ENCODE data around the gene AMBN.

AMBN gene

GRCh38 chr4:70627620-70628019 lies 35.6 kb downstream of the AMBN start:
- DNase-seq = no peak
- no peaks in the 10 kb centered on the region for H3K27me3 ChIP-seq (replicated peaks in 2 of 5; ENCODE audit: control insufficient read depth in 4 of 5, insufficient read depth in 5 of 5, low read length in 4 of 5)
- ChIA-PET CTCF (interaction anchor here (1.1 kb wide), 1 partner anchor 10 kb away, joined by 3 read pairs; no protein-coding TSS in a partner anchor), POLR2A (no interaction called here)
- H3K27ac ChIP-seq (ENCODE audit: insufficient read depth in 1 of 2, low read depth in 1 of 2, low read length in 2 of 2, poor library complexity in 1 of 2, severe bottlenecking in 2 of 2) = no peak overlapping the region
- peaks cover 0 to 4% (median 2%) of the 10 kb centered on the region in 4 experiments for H3K4me1 ChIP-seq (ENCODE audit: control extremely low read depth in 1 of 4, control insufficient read depth in 4 of 4, insufficient read depth in 4 of 4, low read length in 3 of 4)
- no peak overlapping the region for H3K4me3 ChIP-seq (ENCODE audit: control insufficient read depth in 1 of 7, extremely low read depth in 1 of 7, insufficient read depth in 4 of 7, low read depth in 2 of 7, low read length in 6 of 7)
- WGBS (ENCODE audit: insufficient coverage) = 100% methylated on average over 1 of the region's 1 CpG
- no peaks in the 10 kb centered on the region for H3K36me3 ChIP-seq (ENCODE audit: control insufficient read depth in 4 of 4, insufficient read depth in 4 of 4, low read length in 3 of 4)
- H3K9me3 ChIP-seq (ENCODE audit: control extremely low read depth in 1 of 5, control insufficient read depth in 4 of 5, insufficient read depth in 2 of 5, low read depth in 1 of 5, low read length in 4 of 5) = no peaks in the 10 kb centered on the region

GRCh38 chr4:70628444-70628843 lies 36.4 kb downstream of the AMBN start, which contains the start of gene ENAM:
Gene ENAM, plus strand, starts transcription at chr4:70628744. Its CDS starts 757 bp downstream, at chr4:70629501.
- Histone ChIP-seq H3K9me3 (ENCODE audit: control extremely low read depth in 1 of 5, control insufficient read depth in 4 of 5, insufficient read depth in 2 of 5, low read depth in 1 of 5, low read length in 4 of 5) (no peaks in the 10 kb centered on the region), H3K27me3 (replicated peaks in 2 of 5; ENCODE audit: control insufficient read depth in 4 of 5, insufficient read depth in 5 of 5, low read length in 4 of 5) (no peaks in the 10 kb centered on the region), H3K4me3 (ENCODE audit: control insufficient read depth in 1 of 7, extremely low read depth in 1 of 7, insufficient read depth in 4 of 7, low read depth in 2 of 7, low read length in 6 of 7) (no peak within 1 kb of the TSS), H3K27ac (ENCODE audit: insufficient read depth in 1 of 2, low read depth in 1 of 2, low read length in 2 of 2, poor library complexity in 1 of 2, severe bottlenecking in 2 of 2) (no peak within 1 kb of the TSS), H3K36me3 (ENCODE audit: control insufficient read depth in 4 of 4, insufficient read depth in 4 of 4, low read length in 3 of 4) (no peaks in the 10 kb centered on the region), H3K4me1 (ENCODE audit: control extremely low read depth in 1 of 4, control insufficient read depth in 4 of 4, insufficient read depth in 4 of 4, low read length in 3 of 4) (peaks cover 0 to 4% (median 2%) of the 10 kb centered on the region in 4 experiments)
- POLR2A ChIA-PET = no interaction called here
- 71% methylated on average over 1 of the region's 2 CpGs for WGBS (ENCODE audit: insufficient coverage)
- no peak for DNase-seq
- CTCF ChIA-PET = interaction anchor here (0.6 to 1.1 kb wide), 2 partner anchors 9 to 207 kb away, joined by 3 read pairs; no protein-coding TSS in a partner anchor

- Histone ChIP-seq H3K36me3 (ENCODE audit: control insufficient read depth in 4 of 4, insufficient read depth in 4 of 4, low read length in 3 of 4) (no peaks in the 10 kb centered on the region), H3K27me3 (replicated peaks in 2 of 5; ENCODE audit: control insufficient read depth in 4 of 5, insufficient read depth in 5 of 5, low read length in 4 of 5) (no peaks in the 10 kb centered on the region), H3K9me3 (ENCODE audit: control extremely low read depth in 1 of 5, control insufficient read depth in 4 of 5, insufficient read depth in 2 of 5, low read depth in 1 of 5, low read length in 4 of 5) (no peaks in the 10 kb centered on the region), H3K4me3 (ENCODE audit: control insufficient read depth in 1 of 7, extremely low read depth in 1 of 7, insufficient read depth in 4 of 7, low read depth in 2 of 7, low read length in 6 of 7) (no peak overlapping the region), H3K4me1 (ENCODE audit: control extremely low read depth in 1 of 4, control insufficient read depth in 4 of 4, insufficient read depth in 4 of 4, low read length in 3 of 4) (peaks cover 0 to 3% (median 0%) of the 10 kb centered on the region in 4 experiments), H3K27ac (ENCODE audit: insufficient read depth in 1 of 2, low read depth in 1 of 2, low read length in 2 of 2, poor library complexity in 1 of 2, severe bottlenecking in 2 of 2) (no peak overlapping the region)
- POLR2A ChIA-PET = no interaction called here
- whole genome bisulfite sequencing (ENCODE audit: insufficient coverage) = no CpG with 5 or more reads among the region's 1 CpG
- no peak for DNase-seq
- CTCF ChIA-PET = no interaction called here
Observed at GRCh38 chr4:70629469-70630090, 37.5 kb downstream of the AMBN start.

- WGBS (ENCODE audit: insufficient coverage) = no CpG with 5 or more reads among the region's 3 CpGs
- Histone ChIP-seq H3K4me1 (ENCODE audit: control extremely low read depth in 1 of 4, control insufficient read depth in 4 of 4, insufficient read depth in 4 of 4, low read length in 3 of 4) (peaks cover 0 to 3% (median 0%) of the 10 kb centered on the region in 4 experiments), H3K9me3 (ENCODE audit: control extremely low read depth in 1 of 5, control insufficient read depth in 4 of 5, insufficient read depth in 2 of 5, low read depth in 1 of 5, low read length in 4 of 5) (no peaks in the 10 kb centered on the region), H3K4me3 (ENCODE audit: control insufficient read depth in 1 of 7, extremely low read depth in 1 of 7, insufficient read depth in 4 of 7, low read depth in 2 of 7, low read length in 6 of 7) (no peak overlapping the region), H3K36me3 (ENCODE audit: control insufficient read depth in 4 of 4, insufficient read depth in 4 of 4, low read length in 3 of 4) (no peaks in the 10 kb centered on the region), H3K27me3 (replicated peaks in 2 of 5; ENCODE audit: control insufficient read depth in 4 of 5, insufficient read depth in 5 of 5, low read length in 4 of 5) (no peaks in the 10 kb centered on the region), H3K27ac (ENCODE audit: insufficient read depth in 1 of 2, low read depth in 1 of 2, low read length in 2 of 2, poor library complexity in 1 of 2, severe bottlenecking in 2 of 2) (no peak overlapping the region)
- CTCF ChIA-PET = no interaction called here
- POLR2A ChIA-PET = no interaction called here
- DNase-seq = no peak
Observed at GRCh38 chr4:70630162-70630561, 38.1 kb downstream of the AMBN start.

GRCh38 chr4:70632028-70632427 lies 40.0 kb downstream of the AMBN start:
- ChIA-PET CTCF (no interaction called here), POLR2A (no interaction called here)
- Histone ChIP-seq H3K4me1 (ENCODE audit: control extremely low read depth in 1 of 4, control insufficient read depth in 4 of 4, insufficient read depth in 4 of 4, low read length in 3 of 4) (no peaks in the 10 kb centered on the region), H3K4me3 (ENCODE audit: control insufficient read depth in 1 of 7, extremely low read depth in 1 of 7, insufficient read depth in 4 of 7, low read depth in 2 of 7, low read length in 6 of 7) (no peak overlapping the region), H3K27me3 (replicated peaks in 2 of 5; ENCODE audit: control insufficient read depth in 4 of 5, insufficient read depth in 5 of 5, low read length in 4 of 5) (no peaks in the 10 kb centered on the region), H3K27ac (ENCODE audit: insufficient read depth in 1 of 2, low read depth in 1 of 2, low read length in 2 of 2, poor library complexity in 1 of 2, severe bottlenecking in 2 of 2) (no peak overlapping the region), H3K9me3 (ENCODE audit: control extremely low read depth in 1 of 5, control insufficient read depth in 4 of 5, insufficient read depth in 2 of 5, low read depth in 1 of 5, low read length in 4 of 5) (no peaks in the 10 kb centered on the region), H3K36me3 (ENCODE audit: control insufficient read depth in 4 of 4, insufficient read depth in 4 of 4, low read length in 3 of 4) (no peaks in the 10 kb centered on the region)
- no peak for DNase-seq
- WGBS (ENCODE audit: insufficient coverage) = no CpG with 5 or more reads among the region's 1 CpG

- H3K27ac ChIP-seq (ENCODE audit: insufficient read depth in 1 of 2, low read depth in 1 of 2, low read length in 2 of 2, poor library complexity in 1 of 2, severe bottlenecking in 2 of 2) = no peak overlapping the region
- CTCF ChIA-PET = interaction anchor here (1.3 kb wide), 1 partner anchor 21 kb away, joined by 3 read pairs; no protein-coding TSS in a partner anchor
- no peak for DNase-seq
- POLR2A ChIA-PET = no interaction called here
- no peaks in the 10 kb centered on the region for H3K36me3 ChIP-seq (ENCODE audit: control insufficient read depth in 4 of 4, insufficient read depth in 4 of 4, low read length in 3 of 4)
- no peaks in the 10 kb centered on the region for H3K4me1 ChIP-seq (ENCODE audit: control extremely low read depth in 1 of 4, control insufficient read depth in 4 of 4, insufficient read depth in 4 of 4, low read length in 3 of 4)
- H3K27me3 ChIP-seq (replicated peaks in 2 of 5; ENCODE audit: control insufficient read depth in 4 of 5, insufficient read depth in 5 of 5, low read length in 4 of 5) = no peaks in the 10 kb centered on the region
- H3K9me3 ChIP-seq (ENCODE audit: control extremely low read depth in 1 of 5, control insufficient read depth in 4 of 5, insufficient read depth in 2 of 5, low read depth in 1 of 5, low read length in 4 of 5) = no peaks in the 10 kb centered on the region
- no peak overlapping the region for H3K4me3 ChIP-seq (ENCODE audit: control insufficient read depth in 1 of 7, extremely low read depth in 1 of 7, insufficient read depth in 4 of 7, low read depth in 2 of 7, low read length in 6 of 7)
- 96% methylated on average over 3 of the region's 5 CpGs for WGBS (ENCODE audit: insufficient coverage)
Observed at GRCh38 chr4:70634482-70634881, 42.4 kb downstream of the AMBN start.

- ChIA-PET CTCF (interaction anchor here (0.9 to 1.1 kb wide), 2 partner anchors 9 to 11 kb away, joined by 3 read pairs; partner anchors contain the start of gene ENAM), POLR2A (no interaction called here)
- no peak overlapping the region for H3K27ac ChIP-seq (ENCODE audit: insufficient read depth in 1 of 2, low read depth in 1 of 2, low read length in 2 of 2, poor library complexity in 1 of 2, severe bottlenecking in 2 of 2)
- 0% methylated on average over 1 of the region's 8 CpGs for WGBS (ENCODE audit: insufficient coverage)
- no peaks in the 10 kb centered on the region for H3K4me1 ChIP-seq (ENCODE audit: control extremely low read depth in 1 of 4, control insufficient read depth in 4 of 4, insufficient read depth in 4 of 4, low read length in 3 of 4)
- no peaks in the 10 kb centered on the region for H3K36me3 ChIP-seq (ENCODE audit: control insufficient read depth in 4 of 4, insufficient read depth in 4 of 4, low read length in 3 of 4)
- DNase-seq = no peak
- H3K9me3 ChIP-seq (ENCODE audit: control extremely low read depth in 1 of 5, control insufficient read depth in 4 of 5, insufficient read depth in 2 of 5, low read depth in 1 of 5, low read length in 4 of 5) = no peaks in the 10 kb centered on the region
- no peaks in the 10 kb centered on the region for H3K27me3 ChIP-seq (replicated peaks in 2 of 5; ENCODE audit: control insufficient read depth in 4 of 5, insufficient read depth in 5 of 5, low read length in 4 of 5)
- no peak overlapping the region for H3K4me3 ChIP-seq (ENCODE audit: control insufficient read depth in 1 of 7, extremely low read depth in 1 of 7, insufficient read depth in 4 of 7, low read depth in 2 of 7, low read length in 6 of 7)
Observed at GRCh38 chr4:70637239-70637913, 45.3 kb downstream of the AMBN start.

Data from common myeloid progenitor, CD34-positive (primary cell).